Measurements from ENCODE around the gene GRAMD2B.

Gene GRAMD2B

GRCh38 chr5:126543660-126544059, 120.5 kb downstream of the GRAMD2B start:
- peaks cover 16 to 28% of the 10 kb centered on the region in 2 donors for H3K36me3 ChIP-seq (ENCODE audit: control insufficient read depth in 1 of 2, insufficient read depth in 2 of 2, low read length in 2 of 2)
- H3K27me3 ChIP-seq (ENCODE audit: low read depth, low read length), result no peaks in the 10 kb centered on the region
- peaks cover 0 to 3% of the 10 kb centered on the region in 2 donors for H3K4me1 ChIP-seq (ENCODE audit: control insufficient read depth in 1 of 2, insufficient read depth in 2 of 2, low read length in 2 of 2)
- H3K27ac ChIP-seq (ENCODE audit: low read length), result no peak overlapping the region
- no peaks in the 10 kb centered on the region for H3K9me3 ChIP-seq (ENCODE audit: control insufficient read depth in 1 of 2, low read length in 2 of 2)
- no peak overlapping the region for H3K4me3 ChIP-seq (ENCODE audit: low read depth in 1 of 2, low read length in 2 of 2)
